Measurements from ENCODE around the gene DYNLL2.

DNA sequence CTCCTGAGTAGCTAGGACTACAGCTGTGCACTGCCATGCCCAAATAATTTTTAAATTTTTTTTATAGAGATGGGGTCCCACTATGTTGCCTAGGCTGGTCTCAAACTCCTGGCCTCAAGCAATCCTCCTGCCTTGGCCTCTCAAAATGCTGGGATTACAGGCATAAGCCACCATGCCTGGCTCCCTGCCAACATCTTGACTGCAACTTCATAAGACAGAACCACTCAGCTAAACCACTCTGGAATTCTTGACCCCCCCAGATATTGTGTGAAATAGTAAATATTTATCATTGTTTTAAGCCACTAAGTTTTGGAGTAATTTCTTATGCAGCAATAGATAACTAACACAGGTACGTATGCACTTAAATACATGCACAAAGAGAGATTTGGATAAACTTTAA lies 26.0 kb downstream of the DYNLL2 start:
- TF ChIP-seq POLR2A (IDR thresholded peaks at IDR 0.05; ENCODE audit: low read depth, low read length) (no peak), POLR2AphosphoS5 (IDR thresholded peaks at IDR 0.05; ENCODE audit: low read depth, low read length) (no peak), TAF1 (IDR thresholded peaks at IDR 0.05; ENCODE audit: low read depth, low read length) (no peak), PAX5 (IDR thresholded peaks at IDR 0.05; ENCODE audit: insufficient read depth, low read length, severe bottlenecking) (no peak), POU2F2 (IDR thresholded peaks at IDR 0.05; ENCODE audit: low read depth, low read length) (no peak)

Measured in GM12891 (cell line).